Hepatocyte (in vitro differentiated cells): ENCODE measurements around the gene MSL3B.

Experiments
- DNase-seq: peaks from one replicate; pipeline ENCODE4 v3.0.0-alpha.2; 2016; ENCODE audit warnings: low spot score
- H2AFZ ChIP-seq: fragments of 200-600 bp; sonication (generic); 2 replicates; pipeline ENCODE4 v1.6.0; 2016; ENCODE audit warnings: antibody characterized with exemption, mild to moderate bottlenecking
- H3K27ac ChIP-seq: fragments of 200-600 bp; sonication (generic); 2 replicates; pipeline ENCODE4 v1.5.1; 2016; ENCODE audit warnings: mild to moderate bottlenecking
- H3K27me3 ChIP-seq: fragments of 200-600 bp; sonication (generic); 2 replicates; pipeline ENCODE4 v1.6.1; 2016
- H3K36me3 ChIP-seq: fragments of 200-600 bp; sonication (generic); replicated peaks from 2 replicates; pipeline ENCODE4 v1.5.1; 2016; ENCODE audit warnings: low read depth; ENCODE audit not compliant: insufficient read depth
- H3K4me1 ChIP-seq: fragments of 200-600 bp; sonication (generic); 2 replicates; pipeline ENCODE4 v1.5.1; 2016; ENCODE audit warnings: mild to moderate bottlenecking, moderate library complexity; ENCODE audit not compliant: insufficient read depth
- H3K4me2 ChIP-seq: fragments of 200-600 bp; sonication (generic); 2 replicates; pipeline ENCODE4 v1.6.0; 2016
- H3K4me3 ChIP-seq: fragments of 200-600 bp; sonication (generic); 2 replicates; pipeline ENCODE4 v1.5.1; 2016; ENCODE audit warnings: mild to moderate bottlenecking
- H3K79me2 ChIP-seq: fragments of 200-600 bp; sonication (generic); 2 replicates; pipeline ENCODE4 v1.6.0; 2017; ENCODE audit warnings: mild to moderate bottlenecking
- H3K9me2 ChIP-seq: fragments of 200-600 bp; sonication (generic); replicated peaks from 2 replicates; pipeline ENCODE4 v1.6.0; 2017; ENCODE audit warnings: mild to moderate bottlenecking; ENCODE audit not compliant: insufficient read depth
- H3K9me3 ChIP-seq: fragments of 200-600 bp; sonication (generic); 2 replicates; pipeline ENCODE4 v1.5.1; 2016; ENCODE audit warnings: low read depth, mild to moderate bottlenecking
- H4K20me1 ChIP-seq: fragments of 200-600 bp; sonication (generic); 2 replicates; pipeline ENCODE4 v1.6.0; 2016; ENCODE audit warnings: mild to moderate bottlenecking; ENCODE audit not compliant: insufficient read depth, poor library complexity, severe bottlenecking
- CTCF ChIP-seq: fragments of 200-600 bp; sonication (generic); IDR thresholded peaks from 2 replicates; pipeline ENCODE4 v1.5.1; 2016; ENCODE audit warnings: antibody characterized with exemption, mild to moderate bottlenecking; ENCODE audit not compliant: poor library complexity
- EZH2 ChIP-seq: fragments of 200-600 bp; sonication (generic); IDR thresholded peaks from 2 replicates; pipeline ENCODE4 v1.6.1; 2016; ENCODE audit warnings: antibody characterized with exemption, mild to moderate bottlenecking, borderline replicate concordance
- EZH2phosphoT487 ChIP-seq: fragments of 200-600 bp; sonication (generic); IDR thresholded peaks from one replicate; pipeline ENCODE4 v1.6.1; 2018; ENCODE audit warnings: antibody characterized with exemption, mild to moderate bottlenecking, low read depth, moderate library complexity; ENCODE audit not compliant: unreplicated experiment, severe bottlenecking
- WGBS: methylation state at CpG from one replicate; pipeline ENCODE4 v1.1.6; 2016; ENCODE audit warnings: low lambda C conversion rate; ENCODE audit errors: missing lambda C conversion rate; 5-methylcytosine and 5-hydroxymethylcytosine counted together

MSL3B gene

GRCh38 chr2:233831011-233831721 lies 37.0 kb downstream of the MSL3B start:
- Histone ChIP-seq H3K36me3 (no peaks in the 10 kb centered on the region), H4K20me1 (no peaks in the 10 kb centered on the region), H3K9me2 (no peaks in the 10 kb centered on the region), H3K79me2 (no peaks in the 10 kb centered on the region), H3K4me2 (no peak overlapping the region), H3K27ac (no peak overlapping the region), H2AFZ (no peak overlapping the region), H3K4me3 (no peak overlapping the region), H3K9me3 (no peaks in the 10 kb centered on the region), H3K27me3 (no peaks in the 10 kb centered on the region), H3K4me1 (peaks cover 5% of the 10 kb centered on the region)
- no peak for TF ChIP-seq EZH2phosphoT487
- TF ChIP-seq EZH2 = no peak
- no peak for TF ChIP-seq CTCF
- no peak for DNase-seq
- 93% methylated on average over 13 of the region's 14 CpGs for WGBS

- DNase-seq = no peak
- Histone ChIP-seq H3K27ac (no peak overlapping the region), H3K4me1 (peaks cover 5% of the 10 kb centered on the region), H4K20me1 (no peaks in the 10 kb centered on the region), H3K36me3 (no peaks in the 10 kb centered on the region), H3K4me2 (no peak overlapping the region), H3K9me3 (no peaks in the 10 kb centered on the region), H3K27me3 (no peaks in the 10 kb centered on the region), H3K79me2 (no peaks in the 10 kb centered on the region), H2AFZ (no peak overlapping the region), H3K9me2 (no peaks in the 10 kb centered on the region), H3K4me3 (no peak overlapping the region)
- WGBS = 100% methylated on average over 6 of the region's 6 CpGs
- TF ChIP-seq EZH2 (no peak), CTCF (no peak), EZH2phosphoT487 (no peak)
Measured at GRCh38 chr2:233830111-233830802, 37.9 kb downstream of the MSL3B start.

GRCh38 chr2:233829193-233830110 lies 38.7 kb downstream of the MSL3B start:
- Histone ChIP-seq H3K9me2 (no peaks in the 10 kb centered on the region), H3K36me3 (no peaks in the 10 kb centered on the region), H3K4me2 (no peak overlapping the region), H3K4me3 (no peak overlapping the region), H3K9me3 (no peaks in the 10 kb centered on the region), H3K27ac (no peak overlapping the region), H3K4me1 (peaks cover 5% of the 10 kb centered on the region), H4K20me1 (no peaks in the 10 kb centered on the region), H2AFZ (no peak overlapping the region), H3K27me3 (no peaks in the 10 kb centered on the region), H3K79me2 (no peaks in the 10 kb centered on the region)
- WGBS = 84% methylated on average over 15 of the region's 15 CpGs
- TF ChIP-seq EZH2phosphoT487 (no peak), EZH2 (no peak), CTCF (no peak)
- no peak for DNase-seq
